Epithelial cell of umbilical artery (primary cell): ENCODE measurements around the gene BEND3. TPM values are rescaled to one million over a fixed set of nuclear protein-coding genes. Genes with fewer than 3 reads are reported as not detected.

Experiments
- total RNA-seq: library from RNA; depleted of rRNA; stranded (reverse); fragments of >200 nt; gene quantifications from 2 replicates; pipeline ENCODE4 v1.2.3, GENCODE V29; 2014

BEND3 gene
- total RNA-seq, result 2.0 and 3.6 TPM in 2 replicates

GRCh38 chr6:107114926-107115694 lies at the start of gene BEND3:
Gene BEND3, minus strand, starts transcription at chr6:107115515. Its CDS starts 16,230 bp downstream, at chr6:107099285.

Other genes starting within 250 kb of the BEND3 start
- 0.46 and 0.97 TPM in 2 replicates for gene CD24, start 140.8 kb downstream of the BEND3 start, total RNA-seq
- gene MTRES1, start 87.3 kb downstream of the BEND3 start, total RNA-seq, result 11.7 and 14.3 TPM in 2 replicates